PFSK-1 (cell line): ENCODE data around the gene INTS11.

Source experiments
- FOXP2 ChIP-seq: optimal IDR thresholded peaks from 2 replicates; pipeline ENCODE3; 2011; ENCODE audit warnings: borderline replicate concordance, control low read depth, inconsistent platforms; ENCODE audit not compliant: insufficient read depth; ENCODE audit errors: extremely low read length, extremely low read depth
- POLR2AphosphoS5 ChIP-seq: IDR thresholded peaks from 2 replicates; pipeline ENCODE4 v1.6.1; 2012; ENCODE audit warnings: low read depth, mild to moderate bottlenecking, control low read depth, low read length, moderate library complexity
- REST ChIP-seq, 2 experiments: IDR thresholded peaks; 2 replicates each; pipeline versions ENCODE4 v1.6.1 to v1.8.0; 2011 to 2012; ENCODE audit warnings: low read depth in 2 of 2, low read length in 2 of 2, control low read depth in 1 of 2, inconsistent platforms in 1 of 2, mild to moderate bottlenecking in 1 of 2, moderate library complexity in 1 of 2; ENCODE audit not compliant: insufficient read depth in 1 of 2
- SIN3A ChIP-seq: IDR thresholded peaks from 2 replicates; pipeline ENCODE4 v1.6.1; 2012; ENCODE audit warnings: mild to moderate bottlenecking, low read length, moderate library complexity, borderline replicate concordance; ENCODE audit not compliant: insufficient read depth
- TAF1 ChIP-seq: IDR thresholded peaks from 2 replicates; pipeline ENCODE4 v1.6.1; 2012; ENCODE audit warnings: low read length, control low read depth, borderline replicate concordance; ENCODE audit not compliant: insufficient read depth

INTS11 gene

GRCh38 chr1:1306070-1306660, 18.3 kb downstream of the INTS11 start:
- no peak for TF ChIP-seq REST (IDR thresholded peaks at IDR 0.05; ENCODE audit: insufficient read depth in 1 of 2, low read depth in 2 of 2, low read length in 2 of 2)
- no peak for TF ChIP-seq TAF1
- no peak for TF ChIP-seq POLR2AphosphoS5
- TF ChIP-seq FOXP2, result no peak
- no peak for TF ChIP-seq SIN3A

- TF ChIP-seq FOXP2 (no peak), SIN3A (no peak), REST (IDR thresholded peaks at IDR 0.05; ENCODE audit: insufficient read depth in 1 of 2, low read depth in 2 of 2, low read length in 2 of 2) (no peak), POLR2AphosphoS5 (no peak), TAF1 (no peak)
Measured at GRCh38 chr1:1305300-1306069, 19.0 kb downstream of the INTS11 start.

GRCh38 chr1:1304331-1305299, 19.8 kb downstream of the INTS11 start:
- TF ChIP-seq POLR2AphosphoS5, result no peak
- TF ChIP-seq REST (IDR thresholded peaks at IDR 0.05; ENCODE audit: insufficient read depth in 1 of 2, low read depth in 2 of 2, low read length in 2 of 2), result no peak
- no peak for TF ChIP-seq FOXP2
- no peak for TF ChIP-seq TAF1
- TF ChIP-seq SIN3A, result no peak

GRCh38 chr1:1303736-1304135, 20.7 kb downstream of the INTS11 start:
- no peak for TF ChIP-seq SIN3A

- TF ChIP-seq REST (IDR thresholded peaks at IDR 0.05; ENCODE audit: insufficient read depth in 1 of 2, low read depth in 2 of 2, low read length in 2 of 2), result no peak
- TF ChIP-seq TAF1, result no peak
- no peak for TF ChIP-seq SIN3A
- no peak for TF ChIP-seq POLR2AphosphoS5
- TF ChIP-seq FOXP2, result no peak
Measured at GRCh38 chr1:1302951-1303509, 21.4 kb downstream of the INTS11 start.
